ENCODE measurements around the gene DGUOK. TPM values are rescaled to one million over a fixed set of nuclear protein-coding genes. Genes with fewer than 3 reads are reported as not detected.

Gene DGUOK
- total and polyA plus RNA-seq, 12 donors: 40.0 to 112 (median 60.0) TPM

DNA sequence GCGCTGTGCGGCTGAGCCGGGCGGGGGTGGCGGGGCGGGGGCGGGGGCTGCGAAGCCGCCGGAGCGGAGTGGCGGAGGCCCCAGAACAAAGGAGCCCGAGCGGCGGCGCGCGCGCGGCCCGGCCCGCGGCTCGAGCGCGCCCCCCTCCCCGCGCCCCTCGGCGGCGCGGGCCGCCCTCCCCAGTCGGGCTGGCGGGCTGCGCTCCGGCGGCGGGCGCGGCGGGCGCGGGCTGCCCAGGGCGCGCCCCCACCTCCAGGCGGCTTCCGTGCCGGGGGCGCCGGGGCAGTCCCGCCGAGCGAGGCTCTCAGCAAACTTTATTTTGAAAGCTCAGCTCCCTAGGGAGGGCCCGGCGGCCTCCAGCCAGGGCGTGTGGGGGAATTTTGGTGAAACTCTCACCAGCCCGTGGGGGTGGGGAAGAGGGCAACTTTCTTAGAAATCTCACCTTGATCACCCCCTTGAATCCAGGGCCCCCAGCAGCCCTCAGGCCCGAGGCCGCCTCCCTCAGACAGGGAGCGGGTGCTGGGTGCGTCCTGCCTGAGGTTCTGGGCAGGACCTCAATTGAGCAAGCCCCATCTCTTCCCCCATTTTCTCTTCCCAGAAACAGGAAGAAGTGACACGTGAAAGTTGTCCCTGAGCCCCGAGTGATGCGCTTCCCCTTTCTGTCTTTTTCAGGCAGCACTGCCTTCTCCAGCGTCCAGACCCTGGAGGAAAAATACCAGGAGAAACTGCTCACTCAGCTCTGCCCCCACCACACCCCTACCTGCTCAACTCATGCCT lies 58.8 kb downstream of the DGUOK start:
- peak overlapping the region in 3 of 5 donors; percentile 47 to 86 (median 67) for H3K27ac ChIP-seq
- peak overlapping the region in 2 of 4 donors; percentile 59 to 78 for H3K4me3 ChIP-seq
- no peaks in the 10 kb centered on the region for H3K36me3 ChIP-seq (replicated peaks in 1 of 2)
- peak in 5 of 7 donors; percentile 39 to 59 (median 50) for DNase-seq
- WGBS, 4 donors: 1 to 7% (median 4%) methylated on average over 7 to 57 of the region's 66 CpGs
- H3K27me3 ChIP-seq: no peaks in the 10 kb centered on the region
- TF ChIP-seq POLR2A (IDR thresholded peaks at IDR 0.05): peak in 1 of 2 donors; percentile 45
- TF ChIP-seq, protein P1, sequence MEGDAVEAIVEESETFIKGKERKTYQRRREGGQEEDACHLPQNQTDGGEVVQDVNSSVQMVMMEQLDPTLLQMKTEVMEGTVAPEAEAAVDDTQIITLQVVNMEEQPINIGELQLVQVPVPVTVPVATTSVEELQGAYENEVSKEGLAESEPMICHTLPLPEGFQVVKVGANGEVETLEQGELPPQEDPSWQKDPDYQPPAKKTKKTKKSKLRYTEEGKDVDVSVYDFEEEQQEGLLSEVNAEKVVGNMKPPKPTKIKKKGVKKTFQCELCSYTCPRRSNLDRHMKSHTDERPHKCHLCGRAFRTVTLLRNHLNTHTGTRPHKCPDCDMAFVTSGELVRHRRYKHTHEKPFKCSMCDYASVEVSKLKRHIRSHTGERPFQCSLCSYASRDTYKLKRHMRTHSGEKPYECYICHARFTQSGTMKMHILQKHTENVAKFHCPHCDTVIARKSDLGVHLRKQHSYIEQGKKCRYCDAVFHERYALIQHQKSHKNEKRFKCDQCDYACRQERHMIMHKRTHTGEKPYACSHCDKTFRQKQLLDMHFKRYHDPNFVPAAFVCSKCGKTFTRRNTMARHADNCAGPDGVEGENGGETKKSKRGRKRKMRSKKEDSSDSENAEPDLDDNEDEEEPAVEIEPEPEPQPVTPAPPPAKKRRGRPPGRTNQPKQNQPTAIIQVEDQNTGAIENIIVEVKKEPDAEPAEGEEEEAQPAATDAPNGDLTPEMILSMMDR (IDR thresholded peaks at IDR 0.05): no peak
- intact Hi-C loops (cut with DNase I): no loop called here
- H3K9me3 ChIP-seq (replicated peaks in 1 of 3): no peaks in the 10 kb centered on the region
- H3K4me1 ChIP-seq (replicated peaks in 1 of 2): peaks cover 15 to 52% of the 10 kb centered on the region in 2 donors

DNA sequence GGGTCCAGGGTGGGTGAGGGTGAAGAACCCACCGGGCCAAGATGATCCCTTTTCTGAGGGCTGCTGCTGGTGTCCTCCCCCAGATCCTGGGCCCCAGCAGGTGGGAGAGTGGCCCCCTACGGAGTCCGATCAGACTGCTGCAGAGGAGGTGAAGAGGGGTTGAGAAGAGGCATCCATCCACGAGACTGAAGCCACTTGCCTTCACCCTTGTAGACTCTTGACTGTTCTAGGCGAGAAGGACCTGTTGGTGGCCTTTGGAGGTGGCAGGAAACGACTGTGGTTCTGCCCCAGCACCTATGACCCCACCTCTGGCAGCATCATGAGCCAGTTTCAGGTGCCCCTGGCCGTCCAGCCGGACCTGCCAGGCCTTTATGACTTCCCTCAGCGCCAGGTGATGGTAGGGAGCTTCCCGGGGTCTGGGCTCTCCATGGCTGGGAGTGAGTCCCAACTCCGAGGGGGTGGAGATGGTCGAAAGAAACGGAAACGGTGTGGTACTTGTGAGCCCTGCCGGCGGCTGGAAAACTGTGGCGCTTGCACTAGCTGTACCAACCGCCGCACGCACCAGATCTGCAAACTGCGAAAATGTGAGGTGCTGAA lies 59.5 kb downstream of the DGUOK start:
- intact Hi-C loops (cut with DNase I): no loop called here
- Histone ChIP-seq H3K27me3 (no peaks in the 10 kb centered on the region), H3K9me3 (replicated peaks in 1 of 3) (no peaks in the 10 kb centered on the region), H3K27ac (peak overlapping the region in 2 of 5 donors; percentile 47 to 86), H3K4me3 (peak overlapping the region in 1 of 4 donors; percentile 78), H3K4me1 (replicated peaks in 1 of 2) (peaks cover 12 to 45% of the 10 kb centered on the region in 2 donors), H3K36me3 (replicated peaks in 1 of 2) (no peaks in the 10 kb centered on the region)
- 86 to 98% (median 91%) methylated on average over 17 to 21 of the region's 21 CpGs for WGBS, 4 donors
- TF ChIP-seq, protein P1 (IDR thresholded peaks at IDR 0.05): no peak
- no peak for TF ChIP-seq POLR2A (IDR thresholded peaks at IDR 0.05)
- no peak for DNase-seq

DNA sequence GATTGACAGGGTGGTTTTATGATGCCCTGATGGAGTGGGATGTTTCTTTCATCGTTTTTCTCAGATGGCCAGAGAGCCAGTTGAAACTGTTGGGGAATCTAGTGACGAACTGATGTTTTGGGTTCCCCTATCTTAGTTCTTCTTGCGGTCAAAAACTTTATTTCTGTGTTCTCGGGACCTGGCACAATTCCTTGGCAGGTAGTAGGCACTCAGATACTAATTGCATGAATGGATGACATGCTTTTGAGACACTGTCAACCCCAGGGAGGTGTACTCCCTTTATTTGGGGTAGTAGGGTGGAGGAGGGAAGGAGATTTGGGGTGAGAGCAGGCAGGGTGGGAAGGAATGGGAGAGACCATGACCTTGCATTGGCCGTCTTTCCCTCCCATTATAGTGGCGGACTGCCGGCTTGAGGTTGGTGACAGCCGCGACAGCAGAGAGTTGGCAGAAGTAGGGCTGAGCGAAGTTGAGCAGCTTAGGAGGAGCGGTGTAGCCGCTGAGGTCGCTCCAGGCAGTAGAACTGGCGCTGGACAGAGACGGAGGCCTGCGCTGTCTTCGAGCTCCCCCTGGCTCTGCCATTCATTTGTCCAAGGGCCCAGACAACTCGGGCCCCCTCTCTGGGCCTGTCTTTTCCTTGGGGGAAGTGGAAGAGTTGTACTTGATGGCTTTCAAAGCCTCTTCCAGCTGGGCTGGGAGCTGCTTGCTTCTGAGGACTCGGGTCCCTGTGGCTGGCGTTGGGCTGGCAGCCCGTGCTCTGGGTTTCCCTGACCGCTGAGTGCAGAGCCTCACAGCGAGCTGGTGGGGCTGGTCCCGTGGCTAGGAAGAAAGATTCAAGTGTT lies 60.6 kb downstream of the DGUOK start:
- intact Hi-C loops (cut with DNase I): no loop called here
- 69 to 85% (median 75%) methylated on average over 19 to 24 of the region's 24 CpGs for WGBS, 4 donors
- no peak for TF ChIP-seq POLR2A (IDR thresholded peaks at IDR 0.05)
- TF ChIP-seq, protein P1 (IDR thresholded peaks at IDR 0.05): no peak
- Histone ChIP-seq H3K4me1 (replicated peaks in 1 of 2) (peaks cover 11 to 37% of the 10 kb centered on the region in 2 donors), H3K36me3 (replicated peaks in 1 of 2) (no peaks in the 10 kb centered on the region), H3K27me3 (no peaks in the 10 kb centered on the region), H3K27ac (no peak overlapping the region), H3K4me3 (peak overlapping the region in 1 of 4 donors; percentile 26), H3K9me3 (replicated peaks in 1 of 3) (no peaks in the 10 kb centered on the region)
- DNase-seq: peak in 1 of 7 donors; percentile 30

Data from adrenal gland (tissue), 12 donors.